ENCODE results near the gene DPYSL3. TPM values are rescaled to one million over a fixed set of nuclear protein-coding genes. Genes with fewer than 3 reads are reported as not detected.

The DPYSL3 gene
- total RNA-seq, 2 experiments from 2014 or later = 0.05 to 0.12 TPM

DNA sequence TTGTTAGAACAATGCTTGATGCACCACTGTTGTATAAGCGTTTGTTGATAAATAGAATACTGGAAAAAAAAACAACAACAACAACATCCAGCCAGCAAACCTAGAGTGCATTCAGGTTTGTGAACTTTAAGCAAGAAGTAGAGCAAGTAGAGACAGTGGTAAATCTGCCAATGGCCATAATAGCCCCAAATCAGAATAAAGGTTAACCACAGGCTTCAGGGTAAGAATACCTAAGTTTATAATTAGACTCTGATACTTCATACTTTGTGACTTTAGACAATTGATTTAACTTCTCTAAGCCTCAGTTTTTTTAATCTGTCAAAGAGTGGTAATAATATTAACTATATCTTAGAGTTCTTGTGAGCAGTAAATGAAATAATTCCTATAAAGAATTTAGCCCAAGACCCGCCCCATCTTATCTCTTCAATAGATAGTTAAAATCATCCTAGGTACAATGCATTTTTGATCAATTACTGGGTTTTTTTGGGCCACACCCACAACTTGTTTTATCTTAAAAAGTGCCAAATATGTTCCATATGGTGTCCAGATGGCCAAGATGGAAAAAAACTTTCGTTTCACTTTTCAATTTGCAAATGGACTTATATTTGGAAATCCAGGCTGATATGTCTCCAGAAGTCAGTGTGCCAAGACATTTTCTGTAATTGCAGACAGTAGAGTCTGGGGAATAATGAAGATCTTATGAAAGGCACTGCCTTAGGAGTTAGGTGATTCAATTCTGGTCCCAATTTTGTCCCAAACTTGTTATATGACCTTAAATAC lies 24.5 kb upstream of the DPYSL3 start:
- Mint-ChIP-seq H3K9me3 (peaks cover 5% of the 10 kb centered on the region), H3K4me1 (ENCODE audit: low read depth) (no peaks in the 10 kb centered on the region), H3K27me3 (ENCODE audit: low read depth) (no peaks in the 10 kb centered on the region), H3K4me3 (no peak overlapping the region), H3K36me3 (ENCODE audit: low read depth) (peaks cover 2% of the 10 kb centered on the region), H3K27ac (no peak overlapping the region)
- CTCF ChIA-PET = no interaction called here
- DNase-seq = no peak
- intact Hi-C loops (cut with micrococcal nuclease) = no loop called here

DNA sequence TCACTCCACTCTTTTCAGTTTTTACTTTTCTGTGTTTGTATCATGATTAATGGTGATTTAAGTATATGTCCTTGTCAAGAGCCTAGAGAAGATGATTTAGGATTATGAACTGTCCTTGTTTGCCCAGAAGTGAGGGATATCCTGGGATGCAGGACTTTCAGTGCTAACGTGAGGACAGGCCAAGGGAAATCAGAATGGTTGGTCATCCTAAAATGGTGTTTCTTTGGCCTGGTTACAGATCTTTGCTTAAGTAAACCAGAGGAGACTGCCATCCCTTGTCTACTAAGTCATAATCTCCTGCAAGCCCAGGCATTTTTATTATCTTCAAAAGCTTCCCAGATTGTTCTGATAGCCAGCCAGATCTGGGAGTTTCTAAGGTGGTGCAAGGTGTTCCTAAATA lies 22.3 kb upstream of the DPYSL3 start:
- CTCF ChIA-PET = interaction anchor here (0.9 kb wide), 1 partner anchor 83 kb away, joined by 3 read pairs; no protein-coding TSS in a partner anchor
- H3K27ac Mint-ChIP-seq = no peak overlapping the region

DNA sequence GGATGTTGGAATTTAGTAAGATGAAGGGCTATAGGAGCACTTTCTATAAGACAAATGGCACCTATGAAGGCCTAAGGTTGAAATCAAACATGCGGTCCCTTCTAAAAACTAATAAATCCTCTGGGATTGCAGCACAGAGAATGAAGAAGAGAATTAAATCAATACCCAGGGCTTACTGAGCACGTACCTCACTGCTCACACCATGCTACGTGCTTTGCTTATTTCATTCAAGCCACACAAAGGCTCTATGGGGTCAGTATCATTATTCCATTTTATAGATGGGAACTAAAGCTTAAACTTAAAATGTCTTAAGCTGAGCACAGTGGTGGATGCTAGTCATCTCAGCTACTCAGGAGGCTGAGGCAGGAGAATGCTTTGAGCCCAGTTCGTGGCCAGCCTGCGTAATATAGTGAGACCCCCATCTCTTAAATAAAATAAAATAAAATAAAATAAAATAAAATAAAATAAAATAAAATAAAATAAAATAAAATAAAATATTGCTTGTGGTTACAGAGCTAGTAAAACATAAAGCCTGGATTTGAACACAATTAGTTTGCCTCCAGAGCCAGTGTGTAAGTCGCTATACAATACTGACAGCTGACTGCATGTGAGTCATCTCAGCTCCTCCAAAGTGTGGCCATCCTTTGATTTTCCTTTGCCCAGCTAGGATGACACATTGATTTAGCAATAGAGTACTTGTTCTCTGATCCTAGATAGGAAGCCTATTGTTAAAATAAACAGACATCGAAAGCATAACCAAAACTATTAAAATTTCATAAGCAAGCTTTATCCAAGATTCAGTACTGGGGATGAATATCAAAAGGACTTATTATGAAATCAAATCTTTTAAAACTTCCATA lies 20.9 kb upstream of the DPYSL3 start:
- H3K27ac Mint-ChIP-seq = no peak overlapping the region
- H3K9me3 Mint-ChIP-seq = peaks cover 5% of the 10 kb centered on the region
- no peaks in the 10 kb centered on the region for H3K27me3 Mint-ChIP-seq (ENCODE audit: low read depth)
- CTCF ChIA-PET = interaction anchor here (1.1 kb wide), 1 partner anchor 77 kb away, joined by 4 read pairs; no protein-coding TSS in a partner anchor
- DNase-seq = no peak
- H3K4me1 Mint-ChIP-seq (ENCODE audit: low read depth) = no peaks in the 10 kb centered on the region
- intact Hi-C loops (cut with micrococcal nuclease) = no loop called here
- peaks cover 2% of the 10 kb centered on the region for H3K36me3 Mint-ChIP-seq (ENCODE audit: low read depth)
- H3K4me3 Mint-ChIP-seq = no peak overlapping the region

More for the DNA sequence above, 22.3 kb upstream of the DPYSL3 start:
- intact Hi-C loops (cut with micrococcal nuclease) = no loop called here
- H3K4me3 Mint-ChIP-seq = no peak overlapping the region
- no peaks in the 10 kb centered on the region for H3K4me1 Mint-ChIP-seq (ENCODE audit: low read depth)
- peaks cover 2% of the 10 kb centered on the region for H3K36me3 Mint-ChIP-seq (ENCODE audit: low read depth)
- no peaks in the 10 kb centered on the region for H3K27me3 Mint-ChIP-seq (ENCODE audit: low read depth)
- no peak for DNase-seq
- H3K9me3 Mint-ChIP-seq = peaks cover 5% of the 10 kb centered on the region

- no peaks in the 10 kb centered on the region for H3K36me3 Mint-ChIP-seq (ENCODE audit: low read depth)
- no peak for DNase-seq
- H3K4me1 Mint-ChIP-seq (ENCODE audit: low read depth) = no peaks in the 10 kb centered on the region
- peaks cover 4% of the 10 kb centered on the region for H3K27me3 Mint-ChIP-seq (ENCODE audit: low read depth)
- H3K4me3 Mint-ChIP-seq = no peak overlapping the region
- intact Hi-C loops (cut with micrococcal nuclease) = no loop called here
- peaks cover 3% of the 10 kb centered on the region for H3K9me3 Mint-ChIP-seq
- CTCF ChIA-PET = no interaction called here
- no peak overlapping the region for H3K27ac Mint-ChIP-seq
Observed at GRCh38 chr5:147523069-147523468, 13.2 kb upstream of the DPYSL3 start.

- H3K9me3 Mint-ChIP-seq = peaks cover 3% of the 10 kb centered on the region
- intact Hi-C loops (cut with micrococcal nuclease) = no loop called here
- no peaks in the 10 kb centered on the region for H3K4me1 Mint-ChIP-seq (ENCODE audit: low read depth)
- H3K4me3 Mint-ChIP-seq = no peak overlapping the region
- H3K27me3 Mint-ChIP-seq (ENCODE audit: low read depth) = peaks cover 4% of the 10 kb centered on the region
- CTCF ChIA-PET = no interaction called here
- H3K27ac Mint-ChIP-seq = no peak overlapping the region
- DNase-seq = no peak
- H3K36me3 Mint-ChIP-seq (ENCODE audit: low read depth) = no peaks in the 10 kb centered on the region
Observed at GRCh38 chr5:147522435-147522834, 12.6 kb upstream of the DPYSL3 start.

DNA sequence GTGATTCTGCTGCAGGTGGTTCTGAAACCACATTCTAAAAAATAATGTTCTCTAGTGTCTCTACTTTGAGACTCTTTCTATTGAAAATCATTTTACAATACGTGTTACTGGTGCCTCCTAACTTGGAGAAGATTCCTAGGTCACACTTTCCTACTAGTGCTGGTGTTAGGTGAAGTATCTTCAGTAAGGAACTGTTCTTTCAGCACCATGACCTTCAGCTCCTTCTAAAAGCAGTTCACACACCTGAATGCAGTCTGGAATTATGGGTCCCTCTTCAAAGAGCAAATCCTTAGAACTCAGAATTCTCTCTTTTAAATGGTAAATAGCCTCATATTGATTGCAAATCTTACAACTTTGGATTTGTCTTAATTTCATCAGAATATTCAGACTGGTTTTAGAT lies 10.6 kb upstream of the DPYSL3 start:
- CTCF ChIA-PET = no interaction called here
- intact Hi-C loops (cut with micrococcal nuclease) = no loop called here
- no peak overlapping the region for H3K27ac Mint-ChIP-seq
- DNase-seq = no peak
- H3K4me3 Mint-ChIP-seq = no peak overlapping the region
- H3K27me3 Mint-ChIP-seq (ENCODE audit: low read depth) = peaks cover 4% of the 10 kb centered on the region
- no peaks in the 10 kb centered on the region for H3K4me1 Mint-ChIP-seq (ENCODE audit: low read depth)
- H3K36me3 Mint-ChIP-seq (ENCODE audit: low read depth) = no peaks in the 10 kb centered on the region
- peaks cover 3% of the 10 kb centered on the region for H3K9me3 Mint-ChIP-seq

DNA sequence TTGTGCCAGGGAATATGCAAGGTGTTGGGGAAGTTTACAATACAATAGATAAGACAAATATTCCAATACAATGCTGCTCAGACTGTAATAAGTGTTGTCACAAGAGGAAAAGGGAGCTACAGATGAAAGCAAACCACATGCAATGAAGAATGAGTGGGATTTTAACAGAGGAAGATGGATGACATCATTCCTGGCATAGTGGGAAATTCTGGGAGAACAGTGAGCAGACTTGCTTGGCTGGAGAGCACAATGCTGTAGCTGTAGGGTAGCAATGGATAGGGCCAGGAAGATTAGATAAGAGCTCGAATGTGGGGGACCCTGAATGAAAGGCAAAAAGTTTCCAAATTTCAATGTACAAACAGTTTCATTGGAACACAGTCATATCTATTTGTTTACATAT lies 9.5 kb upstream of the DPYSL3 start:
- Mint-ChIP-seq H3K27me3 (ENCODE audit: low read depth) (peaks cover 3% of the 10 kb centered on the region), H3K4me1 (ENCODE audit: low read depth) (no peaks in the 10 kb centered on the region), H3K27ac (no peak overlapping the region), H3K4me3 (no peak overlapping the region), H3K9me3 (peaks cover 3% of the 10 kb centered on the region), H3K36me3 (ENCODE audit: low read depth) (no peaks in the 10 kb centered on the region)
- CTCF ChIA-PET = no interaction called here
- no peak for DNase-seq
- intact Hi-C loops (cut with micrococcal nuclease) = no loop called here

GRCh38 chr5:147517383-147517782 lies 7.5 kb upstream of the DPYSL3 start:
- H3K4me1 Mint-ChIP-seq (ENCODE audit: low read depth) = no peaks in the 10 kb centered on the region
- H3K27ac Mint-ChIP-seq = no peak overlapping the region
- H3K9me3 Mint-ChIP-seq = peaks cover 3% of the 10 kb centered on the region
- H3K36me3 Mint-ChIP-seq (ENCODE audit: low read depth) = no peaks in the 10 kb centered on the region
- intact Hi-C loops (cut with micrococcal nuclease) = no loop called here
- no peak overlapping the region for H3K4me3 Mint-ChIP-seq
- no peak for DNase-seq
- H3K27me3 Mint-ChIP-seq (ENCODE audit: low read depth) = peaks cover 2% of the 10 kb centered on the region
- CTCF ChIA-PET = interaction anchor here (0.7 kb wide), 1 partner anchor 40 kb away, joined by 3 read pairs; no protein-coding TSS in a partner anchor

GRCh38 chr5:147515269-147515668 lies 5.4 kb upstream of the DPYSL3 start:
- H3K36me3 Mint-ChIP-seq (ENCODE audit: low read depth) = no peaks in the 10 kb centered on the region
- no peak overlapping the region for H3K27ac Mint-ChIP-seq
- peaks cover 11% of the 10 kb centered on the region for H3K27me3 Mint-ChIP-seq (ENCODE audit: low read depth)
- no peak for DNase-seq
- intact Hi-C loops (cut with micrococcal nuclease) = no loop called here
- H3K4me3 Mint-ChIP-seq = no peak overlapping the region
- CTCF ChIA-PET = no interaction called here
- peaks cover 1% of the 10 kb centered on the region for H3K4me1 Mint-ChIP-seq (ENCODE audit: low read depth)
- peaks cover 3% of the 10 kb centered on the region for H3K9me3 Mint-ChIP-seq

GRCh38 chr5:147512659-147513379 lies 3.0 kb upstream of the DPYSL3 start:
- CTCF ChIA-PET = no interaction called here
- peaks cover 6% of the 10 kb centered on the region for H3K4me1 Mint-ChIP-seq (ENCODE audit: low read depth)
- no peaks in the 10 kb centered on the region for H3K9me3 Mint-ChIP-seq
- H3K36me3 Mint-ChIP-seq (ENCODE audit: low read depth) = no peaks in the 10 kb centered on the region
- H3K4me3 Mint-ChIP-seq = no peak overlapping the region
- no peak overlapping the region for H3K27ac Mint-ChIP-seq
- no peak for DNase-seq
- intact Hi-C loops (cut with micrococcal nuclease) = no loop called here
- peaks cover 27% of the 10 kb centered on the region for H3K27me3 Mint-ChIP-seq (ENCODE audit: low read depth)

DNA sequence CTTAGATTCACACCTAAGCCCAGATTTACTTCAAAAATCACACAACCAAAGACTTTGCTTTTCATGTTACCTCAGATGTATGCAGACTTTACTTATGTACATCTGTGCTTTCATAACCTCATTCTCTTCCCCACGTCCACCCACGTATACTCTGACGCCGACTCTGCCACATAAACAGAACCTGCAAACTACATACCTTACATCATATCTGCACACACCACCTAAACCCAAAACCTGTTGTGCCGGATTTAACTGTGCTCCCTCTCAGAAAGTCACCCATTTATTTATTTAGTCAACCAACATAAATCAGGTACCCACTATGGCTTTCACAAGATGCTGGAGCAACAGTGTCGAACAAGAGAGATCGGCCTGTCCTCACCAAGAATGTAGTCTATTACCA lies 1.0 kb upstream of the DPYSL3 start:
- no peak overlapping the region for H3K4me3 Mint-ChIP-seq
- no peak for DNase-seq
- no peaks in the 10 kb centered on the region for H3K36me3 Mint-ChIP-seq (ENCODE audit: low read depth)
- CTCF ChIA-PET = no interaction called here
- intact Hi-C loops (cut with micrococcal nuclease) = no loop called here
- no peak overlapping the region for H3K27ac Mint-ChIP-seq
- H3K4me1 Mint-ChIP-seq (ENCODE audit: low read depth) = peaks cover 6% of the 10 kb centered on the region
- peaks cover 32% of the 10 kb centered on the region for H3K27me3 Mint-ChIP-seq (ENCODE audit: low read depth)
- H3K9me3 Mint-ChIP-seq = peaks cover 4% of the 10 kb centered on the region

DNA sequence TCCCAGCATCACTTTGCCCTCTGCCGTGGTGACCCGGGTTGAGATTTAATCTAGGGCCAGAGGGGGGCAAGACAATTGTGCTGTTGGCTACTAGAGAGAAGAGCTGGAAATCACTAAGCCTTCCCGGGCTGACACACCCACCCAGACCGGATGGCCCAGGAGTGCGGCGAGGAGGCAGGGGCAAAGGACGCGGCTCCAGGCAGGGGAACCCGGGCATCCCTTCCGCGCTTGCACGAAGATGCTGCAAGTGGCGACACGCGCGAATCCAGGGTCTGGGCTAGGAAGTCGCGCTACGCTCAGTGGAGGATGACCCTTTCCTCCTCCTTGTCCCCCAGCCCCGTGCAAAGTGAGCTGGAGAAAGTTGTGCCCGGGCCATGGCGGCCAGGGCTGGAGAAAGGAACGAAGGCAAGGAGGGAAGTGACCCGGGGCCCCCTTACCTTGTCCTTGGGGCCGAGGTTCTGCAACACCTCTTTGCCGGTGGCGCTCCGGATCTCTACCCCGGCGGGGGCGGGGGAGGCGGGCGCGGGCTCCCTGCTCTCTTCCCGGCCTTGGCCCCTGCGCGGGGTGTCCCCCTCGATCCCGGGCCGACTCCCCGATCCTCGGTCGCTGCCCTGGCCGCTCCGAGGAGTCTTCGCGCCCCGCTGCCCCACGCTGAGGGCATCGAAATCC lies 693 bp downstream of the DPYSL3 start:
- intact Hi-C loops (cut with micrococcal nuclease) = no loop called here
- H3K27ac Mint-ChIP-seq = no peak overlapping the region
- H3K27me3 Mint-ChIP-seq (ENCODE audit: low read depth) = peaks cover 32% of the 10 kb centered on the region
- no peak overlapping the region for H3K4me3 Mint-ChIP-seq
- no peaks in the 10 kb centered on the region for H3K36me3 Mint-ChIP-seq (ENCODE audit: low read depth)
- DNase-seq = no peak
- CTCF ChIA-PET = no interaction called here
- H3K4me1 Mint-ChIP-seq (ENCODE audit: low read depth) = peaks cover 6% of the 10 kb centered on the region
- peaks cover 4% of the 10 kb centered on the region for H3K9me3 Mint-ChIP-seq
